ENCODE data around the gene SOCS7. TPM values are rescaled to one million over a fixed set of nuclear protein-coding genes. Genes with fewer than 3 reads are reported as not detected.

SOCS7 gene
- total RNA-seq, 2 donors from 2014 or later = 14.6 to 61.9 TPM

DNA sequence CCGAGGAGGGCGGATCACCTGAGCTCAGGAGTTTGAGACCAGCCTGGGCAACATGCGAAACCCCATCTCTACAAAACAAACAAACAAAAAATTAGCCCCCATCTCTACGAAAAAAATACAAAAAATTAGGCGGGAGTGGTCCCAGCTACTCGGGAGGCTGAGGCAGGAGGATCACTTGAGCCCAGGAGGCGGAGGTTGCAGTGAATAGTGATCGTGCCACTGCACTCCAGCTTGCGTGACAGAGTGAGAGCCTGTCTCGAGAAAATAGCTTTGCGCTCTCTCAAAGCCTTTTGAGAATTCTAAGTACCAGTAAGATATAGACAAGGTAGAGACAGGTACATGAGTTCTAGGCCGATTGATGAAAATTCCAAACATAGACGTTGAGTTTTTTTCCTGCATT, 2.0 kb downstream of the SOCS7 start:
- no peak overlapping the region for H3K27ac ChIP-seq
- no peak for TF ChIP-seq POLR2A (IDR thresholded peaks at IDR 0.05)
- no peak for TF ChIP-seq POLR2AphosphoS5 (IDR thresholded peaks at IDR 0.05)
- TF ChIP-seq, protein P1, sequence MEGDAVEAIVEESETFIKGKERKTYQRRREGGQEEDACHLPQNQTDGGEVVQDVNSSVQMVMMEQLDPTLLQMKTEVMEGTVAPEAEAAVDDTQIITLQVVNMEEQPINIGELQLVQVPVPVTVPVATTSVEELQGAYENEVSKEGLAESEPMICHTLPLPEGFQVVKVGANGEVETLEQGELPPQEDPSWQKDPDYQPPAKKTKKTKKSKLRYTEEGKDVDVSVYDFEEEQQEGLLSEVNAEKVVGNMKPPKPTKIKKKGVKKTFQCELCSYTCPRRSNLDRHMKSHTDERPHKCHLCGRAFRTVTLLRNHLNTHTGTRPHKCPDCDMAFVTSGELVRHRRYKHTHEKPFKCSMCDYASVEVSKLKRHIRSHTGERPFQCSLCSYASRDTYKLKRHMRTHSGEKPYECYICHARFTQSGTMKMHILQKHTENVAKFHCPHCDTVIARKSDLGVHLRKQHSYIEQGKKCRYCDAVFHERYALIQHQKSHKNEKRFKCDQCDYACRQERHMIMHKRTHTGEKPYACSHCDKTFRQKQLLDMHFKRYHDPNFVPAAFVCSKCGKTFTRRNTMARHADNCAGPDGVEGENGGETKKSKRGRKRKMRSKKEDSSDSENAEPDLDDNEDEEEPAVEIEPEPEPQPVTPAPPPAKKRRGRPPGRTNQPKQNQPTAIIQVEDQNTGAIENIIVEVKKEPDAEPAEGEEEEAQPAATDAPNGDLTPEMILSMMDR (IDR thresholded peaks at IDR 0.05) = no peak

DNA sequence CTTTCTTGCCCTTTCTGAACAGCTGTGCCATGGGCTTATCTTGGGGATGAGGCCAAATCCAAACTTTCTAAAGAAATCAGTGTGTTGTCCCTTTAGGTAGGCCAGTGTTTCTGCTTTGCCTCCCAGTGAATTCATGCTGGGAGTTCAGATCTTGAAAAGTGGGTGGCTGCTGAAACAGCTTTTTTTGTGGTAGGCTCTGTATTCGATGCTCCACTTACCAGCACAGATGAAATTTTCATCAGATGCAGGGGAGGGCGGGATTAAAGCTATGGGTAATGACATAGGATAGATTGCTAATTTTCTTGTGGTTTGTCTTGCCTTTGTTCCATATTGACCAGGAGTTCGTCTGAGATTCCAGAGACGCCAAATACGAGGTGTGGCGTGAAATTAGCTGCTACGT, 2.8 kb downstream of the SOCS7 start:
- 79% methylated on average over 7 of the region's 7 CpGs for WGBS
- Histone ChIP-seq H3K27me3 (replicated peaks; ENCODE audit: insufficient read depth) (no peaks in the 10 kb centered on the region), H3K27ac (no peak overlapping the region), H3K4me3 (no peak overlapping the region), H3K4me1 (replicated peaks) (peaks cover 11% of the 10 kb centered on the region), H3K36me3 (no peaks in the 10 kb centered on the region), H3K9me3 (no peaks in the 10 kb centered on the region)
- no peak for DNase-seq (ENCODE audit: low spot score)
- TF ChIP-seq POLR2A (IDR thresholded peaks at IDR 0.05) (no peak), POLR2AphosphoS5 (IDR thresholded peaks at IDR 0.05) (no peak)
- TF ChIP-seq, protein P1 (IDR thresholded peaks at IDR 0.05) = no peak
- intact Hi-C loops (cut with DNase I) = loop anchor here (10.0 kb wide), 1 partner anchor 130 kb away; no protein-coding TSS in a partner anchor

More for the DNA sequence above, 2.0 kb downstream of the SOCS7 start:
- DNase-seq (ENCODE audit: low spot score) = no peak
- H3K4me1 ChIP-seq (replicated peaks) = peaks cover 11% of the 10 kb centered on the region
- peak overlapping the region in 1 of 2 donors; percentile 96 for H3K4me3 ChIP-seq
- intact Hi-C loops (cut with DNase I) = loop anchor here (10.0 kb wide), 1 partner anchor 131 kb away; no protein-coding TSS in a partner anchor
- H3K27me3 ChIP-seq (replicated peaks; ENCODE audit: insufficient read depth) = no peaks in the 10 kb centered on the region
- no peaks in the 10 kb centered on the region for H3K9me3 ChIP-seq
- no peaks in the 10 kb centered on the region for H3K36me3 ChIP-seq
- 71% methylated on average over 13 of the region's 13 CpGs for WGBS

DNA sequence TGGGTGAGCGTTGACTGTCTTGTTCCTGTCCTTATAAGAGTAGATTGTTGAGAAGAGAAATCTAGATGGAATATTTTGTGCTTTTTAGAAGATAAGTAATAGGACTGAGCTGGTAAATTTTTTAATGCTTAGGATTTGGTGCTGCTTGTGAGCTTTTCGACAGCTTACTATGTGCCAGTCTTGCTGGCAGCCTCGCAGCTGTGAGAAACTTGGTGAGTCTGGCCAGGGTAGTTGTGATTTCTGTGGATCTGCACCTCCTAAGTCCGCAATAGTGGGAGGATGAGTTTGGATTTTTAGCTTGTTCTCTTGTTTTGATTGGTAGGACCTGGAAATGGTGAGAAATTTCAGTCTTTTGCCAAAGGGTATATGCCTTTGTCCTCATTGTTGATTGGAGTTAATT, 3.6 kb downstream of the SOCS7 start:
- 83% methylated on average over 4 of the region's 4 CpGs for whole genome bisulfite sequencing
- DNase-seq (ENCODE audit: low spot score) = no peak

DNA sequence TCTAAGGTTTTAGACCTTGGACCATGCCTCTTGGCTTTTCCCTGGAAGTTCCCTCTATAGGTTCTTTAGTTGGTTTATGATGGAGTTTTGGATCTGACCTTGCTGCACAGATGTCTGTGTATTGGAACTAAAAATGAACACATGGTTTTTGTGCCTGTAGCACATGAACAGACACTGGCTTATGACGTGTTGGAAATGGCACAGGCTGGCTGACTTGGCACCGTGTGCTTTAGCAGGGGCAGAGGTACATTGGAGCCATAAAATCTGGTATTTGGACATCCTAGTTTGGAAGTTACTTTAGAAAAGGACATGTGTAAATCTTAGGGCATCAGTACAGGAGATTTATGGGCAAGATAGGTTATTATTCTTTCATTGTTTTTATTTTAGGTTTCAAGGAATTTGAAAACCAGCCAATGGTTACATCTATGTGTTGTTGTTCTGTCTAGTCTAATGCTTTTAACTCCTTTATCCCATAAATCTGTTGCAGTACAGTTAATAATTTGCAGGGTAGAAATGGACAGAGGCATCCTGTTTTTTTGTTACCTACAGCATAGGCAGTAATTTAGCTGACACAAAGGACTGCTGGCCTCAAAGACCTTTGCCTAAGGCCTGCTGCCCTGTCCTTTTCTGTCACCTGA, 6.0 kb downstream of the SOCS7 start:
- no peaks in the 10 kb centered on the region for H3K27me3 ChIP-seq (replicated peaks; ENCODE audit: insufficient read depth)
- no peaks in the 10 kb centered on the region for H3K36me3 ChIP-seq
- no peaks in the 10 kb centered on the region for H3K9me3 ChIP-seq
- peak; percentile 61 for DNase-seq (ENCODE audit: low spot score)
- peaks cover 11% of the 10 kb centered on the region for H3K4me1 ChIP-seq (replicated peaks)
- TF ChIP-seq, protein P1 (IDR thresholded peaks at IDR 0.05) = no peak
- TF ChIP-seq POLR2AphosphoS5 (IDR thresholded peaks at IDR 0.05) = peak; percentile 91
- H3K27ac ChIP-seq = peak overlapping the region; percentile 33 to 61
- 9% methylated on average over 2 of the region's 2 CpGs for WGBS
- intact Hi-C loops (cut with DNase I) = loop anchor here (10.0 kb wide), 1 partner anchor 127 kb away; no protein-coding TSS in a partner anchor
- H3K4me3 ChIP-seq = no peak overlapping the region

More for the DNA sequence above, 3.6 kb downstream of the SOCS7 start:
- Histone ChIP-seq H3K4me1 (replicated peaks) (peaks cover 11% of the 10 kb centered on the region), H3K4me3 (no peak overlapping the region), H3K9me3 (no peaks in the 10 kb centered on the region), H3K27me3 (replicated peaks; ENCODE audit: insufficient read depth) (no peaks in the 10 kb centered on the region), H3K36me3 (no peaks in the 10 kb centered on the region), H3K27ac (no peak overlapping the region)
- TF ChIP-seq POLR2AphosphoS5 (IDR thresholded peaks at IDR 0.05) = no peak
- TF ChIP-seq, protein P1 (IDR thresholded peaks at IDR 0.05) = no peak
- no peak for TF ChIP-seq POLR2A (IDR thresholded peaks at IDR 0.05)
- intact Hi-C loops (cut with DNase I) = loop anchor here (10.0 kb wide), 1 partner anchor 130 kb away; no protein-coding TSS in a partner anchor

All from prostate gland (tissue), 2 donors.